ENCODE data around the gene INTS15. TPM values are rescaled to one million over a fixed set of nuclear protein-coding genes. Genes with fewer than 3 reads are reported as not detected.

Gene INTS15
- total RNA-seq, 1 experiment from 2014 or later, result 24.3 TPM

DNA sequence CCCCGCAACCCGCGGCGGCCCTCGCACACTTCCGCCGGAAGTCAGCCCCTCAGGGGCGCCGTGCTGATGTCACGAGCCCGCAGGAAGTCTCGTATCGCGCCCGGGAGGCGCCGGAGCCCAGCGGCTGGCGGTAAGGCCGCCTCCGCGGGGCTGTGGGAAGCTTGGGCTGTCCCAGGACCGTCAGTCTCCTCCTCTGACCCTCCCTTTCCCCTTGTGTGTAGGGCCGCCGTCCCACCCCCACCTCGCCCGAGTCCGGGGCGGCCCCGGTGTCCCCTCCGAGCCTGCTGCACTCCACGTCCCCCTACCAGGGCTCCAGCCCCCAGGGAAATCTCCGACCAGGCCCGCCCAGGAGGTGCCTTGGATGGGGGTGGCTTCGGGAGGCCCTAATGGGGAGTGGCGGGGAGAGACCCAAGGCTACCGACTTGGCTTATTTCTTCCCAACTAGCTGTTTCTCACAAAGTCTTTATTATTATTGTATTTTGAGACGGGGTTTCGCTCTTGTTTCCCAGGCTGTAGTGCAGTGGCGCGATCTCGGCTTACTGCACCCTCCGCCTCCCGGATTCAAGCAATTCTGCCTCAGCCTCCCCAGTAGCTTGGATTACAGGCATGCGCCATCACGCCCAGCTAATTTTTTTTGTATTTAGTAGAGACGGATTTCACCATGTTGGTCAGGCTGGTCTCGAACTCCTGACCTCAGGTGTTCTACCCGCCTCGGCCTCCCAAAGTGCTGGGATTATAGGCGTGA is 12.3 kb upstream of the INTS15 start, which contains the start of gene ZDHHC4 (continued):
- TF ChIP-seq, protein P1, sequence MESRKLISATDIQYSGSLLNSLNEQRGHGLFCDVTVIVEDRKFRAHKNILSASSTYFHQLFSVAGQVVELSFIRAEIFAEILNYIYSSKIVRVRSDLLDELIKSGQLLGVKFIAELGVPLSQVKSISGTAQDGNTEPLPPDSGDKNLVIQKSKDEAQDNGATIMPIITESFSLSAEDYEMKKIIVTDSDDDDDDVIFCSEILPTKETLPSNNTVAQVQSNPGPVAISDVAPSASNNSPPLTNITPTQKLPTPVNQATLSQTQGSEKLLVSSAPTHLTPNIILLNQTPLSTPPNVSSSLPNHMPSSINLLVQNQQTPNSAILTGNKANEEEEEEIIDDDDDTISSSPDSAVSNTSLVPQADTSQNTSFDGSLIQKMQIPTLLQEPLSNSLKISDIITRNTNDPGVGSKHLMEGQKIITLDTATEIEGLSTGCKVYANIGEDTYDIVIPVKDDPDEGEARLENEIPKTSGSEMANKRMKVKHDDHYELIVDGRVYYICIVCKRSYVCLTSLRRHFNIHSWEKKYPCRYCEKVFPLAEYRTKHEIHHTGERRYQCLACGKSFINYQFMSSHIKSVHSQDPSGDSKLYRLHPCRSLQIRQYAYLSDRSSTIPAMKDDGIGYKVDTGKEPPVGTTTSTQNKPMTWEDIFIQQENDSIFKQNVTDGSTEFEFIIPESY (IDR thresholded peaks at IDR 0.05; ENCODE audit: extremely low read depth, insufficient replicate concordance, low read length), result peak; percentile 87

DNA sequence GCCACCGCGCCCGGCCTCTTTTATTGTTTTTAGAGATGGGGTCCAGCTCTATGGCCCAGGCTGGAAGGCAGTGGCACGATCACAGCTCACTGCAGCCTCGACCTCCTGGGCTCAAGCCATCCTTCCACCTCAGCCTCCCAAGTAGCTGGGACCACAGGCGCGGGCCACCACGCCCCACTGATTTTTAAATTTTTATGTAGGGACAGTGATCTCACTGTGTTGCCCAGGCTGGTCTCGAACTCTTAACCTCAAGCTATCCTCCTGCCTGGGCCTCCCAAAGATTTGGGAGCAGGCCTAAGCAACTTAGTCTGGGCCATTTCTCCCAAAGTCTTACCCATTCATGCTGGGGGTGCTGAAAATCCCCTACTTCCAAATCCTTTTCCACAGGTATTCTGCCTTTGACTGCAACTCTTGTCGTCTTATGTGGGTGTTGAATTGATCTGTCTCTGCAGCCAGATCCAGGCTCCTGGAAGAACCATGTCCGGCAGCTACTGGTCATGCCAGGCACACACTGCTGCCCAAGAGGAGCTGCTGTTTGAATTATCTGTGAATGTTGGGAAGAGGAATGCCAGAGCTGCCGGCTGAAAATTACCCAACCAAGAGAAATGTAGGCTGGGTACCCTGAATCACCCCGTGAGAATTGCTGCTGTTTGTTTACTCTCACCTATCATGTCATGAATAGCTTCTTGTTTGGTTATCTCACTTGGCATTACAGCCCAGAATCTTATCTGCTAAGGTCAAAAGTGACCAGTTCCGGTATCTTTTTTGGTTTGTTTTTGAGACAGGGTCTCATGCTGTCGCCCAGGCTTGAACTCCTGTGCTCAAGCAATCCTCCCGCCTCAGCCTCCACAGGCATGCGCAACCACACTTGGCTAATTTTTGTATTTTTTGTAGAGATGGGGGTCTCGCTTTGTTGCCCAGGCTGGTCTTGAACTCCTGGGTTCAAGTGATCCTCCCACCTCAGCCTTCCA is 11.4 kb upstream of the INTS15 start:
- peak overlapping the region; percentile 82 for H3K9ac ChIP-seq (ENCODE audit: low read length)
- TSS peak; percentile 48 for BruUV-seq (replicated peaks)
- TF ChIP-seq, protein P2, sequence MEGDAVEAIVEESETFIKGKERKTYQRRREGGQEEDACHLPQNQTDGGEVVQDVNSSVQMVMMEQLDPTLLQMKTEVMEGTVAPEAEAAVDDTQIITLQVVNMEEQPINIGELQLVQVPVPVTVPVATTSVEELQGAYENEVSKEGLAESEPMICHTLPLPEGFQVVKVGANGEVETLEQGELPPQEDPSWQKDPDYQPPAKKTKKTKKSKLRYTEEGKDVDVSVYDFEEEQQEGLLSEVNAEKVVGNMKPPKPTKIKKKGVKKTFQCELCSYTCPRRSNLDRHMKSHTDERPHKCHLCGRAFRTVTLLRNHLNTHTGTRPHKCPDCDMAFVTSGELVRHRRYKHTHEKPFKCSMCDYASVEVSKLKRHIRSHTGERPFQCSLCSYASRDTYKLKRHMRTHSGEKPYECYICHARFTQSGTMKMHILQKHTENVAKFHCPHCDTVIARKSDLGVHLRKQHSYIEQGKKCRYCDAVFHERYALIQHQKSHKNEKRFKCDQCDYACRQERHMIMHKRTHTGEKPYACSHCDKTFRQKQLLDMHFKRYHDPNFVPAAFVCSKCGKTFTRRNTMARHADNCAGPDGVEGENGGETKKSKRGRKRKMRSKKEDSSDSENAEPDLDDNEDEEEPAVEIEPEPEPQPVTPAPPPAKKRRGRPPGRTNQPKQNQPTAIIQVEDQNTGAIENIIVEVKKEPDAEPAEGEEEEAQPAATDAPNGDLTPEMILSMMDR (IDR thresholded peaks at IDR 0.05 in 2 of 3, conservative IDR thresholded peaks at IDR 0.05 in 1 of 3; ENCODE audit: borderline replicate concordance in 1 of 3, insufficient read depth in 1 of 3, low read depth in 2 of 3, low read length in 2 of 3), result no peak
- TF ChIP-seq EZH2 (IDR thresholded peaks at IDR 0.05) (no peak), SP1 (IDR thresholded peaks at IDR 0.05; ENCODE audit: low read depth) (no peak), POLR2A (IDR thresholded peaks at IDR 0.05; ENCODE audit: borderline replicate concordance, extremely low read depth, insufficient read depth, insufficient read length) (no peak), TCF7L2 (IDR thresholded peaks at IDR 0.05; ENCODE audit: borderline replicate concordance, extremely low read depth, insufficient read depth, insufficient read length) (no peak), CEBPB (IDR thresholded peaks at IDR 0.05; ENCODE audit: low read depth) (no peak), CBX3 (IDR thresholded peaks at IDR 0.05; ENCODE audit: low read depth) (no peak), ELF1 (IDR thresholded peaks at IDR 0.05; ENCODE audit: borderline replicate concordance, low read depth) (no peak), POLR2AphosphoS5 (IDR thresholded peaks at IDR 0.05; ENCODE audit: low read depth, low read length) (no peak), SRF (IDR thresholded peaks at IDR 0.05; ENCODE audit: low read depth) (no peak), EGR1 (IDR thresholded peaks at IDR 0.05; ENCODE audit: low read depth) (no peak)
- TF ChIP-seq, protein P1 (IDR thresholded peaks at IDR 0.05; ENCODE audit: extremely low read depth, insufficient replicate concordance, low read length), result no peak
- TF ChIP-seq, protein P3, sequence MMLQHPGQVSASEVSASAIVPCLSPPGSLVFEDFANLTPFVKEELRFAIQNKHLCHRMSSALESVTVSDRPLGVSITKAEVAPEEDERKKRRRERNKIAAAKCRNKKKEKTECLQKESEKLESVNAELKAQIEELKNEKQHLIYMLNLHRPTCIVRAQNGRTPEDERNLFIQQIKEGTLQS (IDR thresholded peaks at IDR 0.05), result no peak

More for the DNA sequence above, 11.4 kb upstream of the INTS15 start:
- H3K9me3 ChIP-seq (ENCODE audit: control insufficient read depth in 1 of 2, insufficient read depth in 1 of 2, low read depth in 1 of 2, low read length in 2 of 2), result no peaks in the 10 kb centered on the region
- H3K4me3 ChIP-seq (replicated peaks in 1 of 2; ENCODE audit: low read depth in 1 of 2, low read length in 2 of 2), result peak overlapping the region; percentile 69 to 87
- peak overlapping the region; percentile 95 for H3K27ac ChIP-seq (ENCODE audit: low read depth, low read length)
- H3K4me2 ChIP-seq (ENCODE audit: low read length), result peak overlapping the region; percentile 67
- intact Hi-C loops (cut with micrococcal nuclease), result no loop called here
- ATAC-seq (no peak), DNase-seq (ENCODE audit: low read depth, low spot score) (no peak)
- POLR2A ChIA-PET, result no interaction called here
- CTCF ChIA-PET, result interaction anchor here (2.0 kb wide), 1 partner anchor 11 kb away, joined by 7 read pairs; the partner anchor contains the start of gene INTS15
- no peaks in the 10 kb centered on the region for H3K27me3 ChIP-seq (ENCODE audit: insufficient read depth, low read length)
- no peak overlapping the region for H2AFZ ChIP-seq (ENCODE audit: low read depth, low read length, poor library complexity, severe bottlenecking)
- H3K4me1 ChIP-seq (ENCODE audit: control insufficient read depth in 1 of 2, insufficient read depth in 2 of 2, low read length in 2 of 2), result peaks cover 11 to 23% of the 10 kb centered on the region in 2 experiments
- no peaks in the 10 kb centered on the region for H4K20me1 ChIP-seq (ENCODE audit: insufficient read depth)
- RAD21 ChIA-PET (ENCODE audit: low non-redundant PET in 1 of 2, low total read pairs in 2 of 2, uncharacterized antibody in 2 of 2, unreplicated experiment in 2 of 2), result no interaction called here
- H3K79me2 ChIP-seq (ENCODE audit: insufficient read depth, low read length), result peaks cover 22% of the 10 kb centered on the region; the same call in 1 of the 2 replicates
- H3K9me2 ChIP-seq (ENCODE audit: insufficient read depth), result no peaks in the 10 kb centered on the region
- H3K36me3 ChIP-seq (ENCODE audit: control insufficient read depth in 1 of 2, insufficient read depth in 2 of 2, low read length in 2 of 2), result peaks cover 9% of the 10 kb centered on the region in 2 experiments; a peak in 2 of 4 replicates

Data from HCT116 (cell line).